Large intestine (tissue), 3 donors: ENCODE results near the gene HDX. TPM values are rescaled to one million over a fixed set of nuclear protein-coding genes. Genes with fewer than 3 reads are reported as not detected.
"Not testable (repeated sequence)": the region's sequence is repeated elsewhere in the genome, so short reads cannot be mapped to it uniquely, and the experiment has no call there.

ENCODE experiments used
- DNase-seq, 2 donors: peaks; one replicate each; pipeline versions ENCODE4 v3.0.0 to v3.0.0-alpha.2; 2013
- H3K27ac ChIP-seq: one replicate; pipeline ENCODE4 v1.5.1; 2013; ENCODE audit warnings: low read length
- H3K27me3 ChIP-seq: 2 replicates; pipeline ENCODE4 v1.6.1; 2013; ENCODE audit warnings: low read length; ENCODE audit not compliant: control insufficient read depth, insufficient read depth
- H3K36me3 ChIP-seq: 2 replicates; pipeline ENCODE4 v1.6.1; 2013; ENCODE audit warnings: low read length; ENCODE audit not compliant: control insufficient read depth, insufficient read depth
- H3K4me1 ChIP-seq: one replicate; pipeline ENCODE4 v1.6.1; 2013; ENCODE audit warnings: low read length; ENCODE audit not compliant: control insufficient read depth, insufficient read depth
- H3K4me3 ChIP-seq: one replicate; pipeline ENCODE4 v1.5.1; 2013; ENCODE audit warnings: low read length
- H3K9me3 ChIP-seq: one replicate; pipeline ENCODE4 v1.6.1; 2013; ENCODE audit warnings: mild to moderate bottlenecking, low read depth, low read length, moderate library complexity; ENCODE audit not compliant: control insufficient read depth
- WGBS: methylation state at CpG from one replicate; pipeline ENCODE4 v1.1.5; 2013; ENCODE audit warnings: low lambda C conversion rate; ENCODE audit not compliant: insufficient coverage; 5-methylcytosine and 5-hydroxymethylcytosine counted together
- polyA plus RNA-seq: library from polyadenylated mRNA; unstranded; fragments of 120-200 nt; gene quantifications from one replicate; pipeline ENCODE4 v1.2.1, GENCODE V29; 2013

HDX gene
- polyA plus RNA-seq, 1 donor, result 2.3 TPM

DNA sequence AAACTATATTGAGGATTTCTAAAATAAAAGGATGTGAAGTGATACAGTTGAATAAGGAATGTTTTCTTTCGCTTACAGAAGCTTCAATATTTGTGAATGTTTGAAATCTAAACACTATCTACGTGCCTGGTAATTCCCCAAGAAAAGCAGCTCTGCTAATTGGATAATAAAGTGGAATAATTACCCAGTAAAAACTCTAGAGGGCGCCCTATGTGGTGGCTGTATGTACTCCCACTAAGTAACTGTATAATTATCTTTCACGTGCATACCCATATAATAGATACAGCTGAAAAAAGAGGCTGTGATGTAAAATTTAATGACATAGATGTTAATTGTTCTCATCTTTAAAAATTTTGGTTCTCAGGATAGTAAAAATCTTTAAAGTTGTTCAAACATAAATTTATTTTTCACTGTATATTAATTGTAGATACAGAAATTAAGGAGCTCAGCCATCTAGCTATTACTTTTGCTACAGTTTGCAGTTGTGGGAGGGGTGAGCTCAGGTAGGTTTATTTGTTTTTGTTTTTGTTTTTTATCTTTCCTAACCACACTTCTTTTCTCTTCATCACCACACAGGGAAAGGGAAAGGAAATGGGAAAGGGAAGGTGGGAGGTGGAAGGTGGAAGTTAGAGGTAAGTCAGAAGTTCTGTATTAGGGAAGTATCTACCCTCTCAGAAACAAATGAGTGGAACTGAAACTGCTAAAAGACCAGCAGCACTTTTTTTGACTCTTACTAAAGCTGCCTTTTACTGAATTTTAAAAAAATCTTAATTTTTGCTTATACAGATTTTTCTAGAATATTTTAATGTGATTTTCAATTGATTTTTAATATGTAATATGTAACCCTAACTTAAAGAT, 162.5 kb downstream of the HDX start:
- Histone ChIP-seq H3K9me3 (no peaks in the 10 kb centered on the region), H3K27ac (no peak overlapping the region), H3K4me1 (no peaks in the 10 kb centered on the region), H3K36me3 (no peaks in the 10 kb centered on the region), H3K4me3 (no peak overlapping the region), H3K27me3 (no peaks in the 10 kb centered on the region)
- peak; percentile 1 to 5 for DNase-seq
- 20% methylated on average over 1 of the region's 4 CpGs for WGBS

- DNase-seq, result no peak
- Histone ChIP-seq H3K4me1 (no peaks in the 10 kb centered on the region), H3K27me3 (no peaks in the 10 kb centered on the region), H3K27ac (no peak overlapping the region), H3K4me3 (no peak overlapping the region), H3K9me3 (no peaks in the 10 kb centered on the region), H3K36me3 (no peaks in the 10 kb centered on the region)
- 100% methylated on average over 1 of the region's 3 CpGs for WGBS
Observed at GRCh38 chrX:84336646-84337045, 165.6 kb downstream of the HDX start.

- no peak for DNase-seq
- H3K27me3 ChIP-seq, result no peaks in the 10 kb centered on the region
- H3K4me3 ChIP-seq, result no peak overlapping the region
- no peak overlapping the region for H3K27ac ChIP-seq
- no peaks in the 10 kb centered on the region for H3K4me1 ChIP-seq
- no CpG with 5 or more reads among the region's 1 CpG for WGBS
- H3K36me3 ChIP-seq, result no peaks in the 10 kb centered on the region
- no peaks in the 10 kb centered on the region for H3K9me3 ChIP-seq
Observed at GRCh38 chrX:84335121-84335520, 167.1 kb downstream of the HDX start.

DNA sequence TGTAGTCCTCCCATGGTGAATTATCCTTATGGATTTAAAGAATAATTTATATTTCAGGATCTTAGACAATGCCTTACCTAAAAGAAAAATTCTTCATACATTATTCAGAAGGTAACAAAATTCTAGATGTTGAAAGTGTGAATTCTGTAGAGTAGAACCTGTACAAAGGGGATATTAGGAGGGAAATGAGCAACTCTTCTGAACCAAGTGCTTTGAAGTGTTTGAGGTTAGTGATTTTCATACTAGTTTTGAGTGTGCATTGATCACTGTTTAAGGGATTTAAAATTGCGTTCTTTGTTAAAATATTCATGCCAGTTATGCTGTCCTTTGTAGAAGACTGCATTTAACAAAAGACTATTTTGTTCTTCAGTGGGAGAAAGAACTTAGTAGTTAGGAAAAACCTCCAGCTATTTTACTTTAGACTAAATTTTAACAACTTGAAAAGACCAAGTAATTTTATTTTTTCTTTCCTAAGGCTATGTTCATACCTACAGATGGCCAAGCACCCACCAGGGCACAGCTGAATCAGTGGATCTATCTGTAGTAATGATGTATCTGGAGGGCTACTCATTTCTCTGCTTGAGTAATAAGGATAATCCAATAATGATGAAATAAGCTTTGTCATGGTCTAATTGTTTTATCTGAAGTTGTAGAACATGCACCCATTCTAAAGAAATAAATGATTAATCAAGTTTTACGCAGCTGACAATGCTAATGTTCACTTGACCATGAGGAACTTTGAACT, 180.0 kb downstream of the HDX start:
- H3K36me3 ChIP-seq, result no peaks in the 10 kb centered on the region
- no peak overlapping the region for H3K27ac ChIP-seq
- no peak overlapping the region for H3K4me3 ChIP-seq
- no peak for DNase-seq
- H3K9me3 ChIP-seq, result no peaks in the 10 kb centered on the region
- WGBS, result no CpG with 5 or more reads among the region's 2 CpGs
- no peaks in the 10 kb centered on the region for H3K4me1 ChIP-seq
- no peaks in the 10 kb centered on the region for H3K27me3 ChIP-seq

GRCh38 chrX:84320614-84321013, 181.6 kb downstream of the HDX start:
- Histone ChIP-seq H3K4me1 (no peaks in the 10 kb centered on the region), H3K36me3 (no peaks in the 10 kb centered on the region)

GRCh38 chrX:84320023-84320422, 182.2 kb downstream of the HDX start:
- WGBS, result no CpG with 5 or more reads among the region's 3 CpGs
- no peak overlapping the region for H3K4me3 ChIP-seq
- no peaks in the 10 kb centered on the region for H3K27me3 ChIP-seq
- H3K36me3 ChIP-seq, result no peaks in the 10 kb centered on the region
- H3K27ac ChIP-seq, result no peak overlapping the region
- H3K4me1 ChIP-seq, result no peaks in the 10 kb centered on the region
- DNase-seq, result no peak
- H3K9me3 ChIP-seq, result no peaks in the 10 kb centered on the region

More at GRCh38 chrX:84320614-84321013, 181.6 kb downstream of the HDX start:
- H3K27ac ChIP-seq, result no peak overlapping the region
- no peaks in the 10 kb centered on the region for H3K9me3 ChIP-seq
- no peaks in the 10 kb centered on the region for H3K27me3 ChIP-seq
- DNase-seq, result no peak
- no peak overlapping the region for H3K4me3 ChIP-seq

- no peaks in the 10 kb centered on the region for H3K4me1 ChIP-seq
- H3K4me3 ChIP-seq, result no peak overlapping the region
- no CpG with 5 or more reads among the region's 1 CpG for WGBS
- no peaks in the 10 kb centered on the region for H3K9me3 ChIP-seq
- H3K27me3 ChIP-seq, result no peaks in the 10 kb centered on the region
- no peaks in the 10 kb centered on the region for H3K36me3 ChIP-seq
- DNase-seq, result no peak
- H3K27ac ChIP-seq, result no peak overlapping the region
Observed at GRCh38 chrX:84318661-84319060, 183.6 kb downstream of the HDX start.

DNA sequence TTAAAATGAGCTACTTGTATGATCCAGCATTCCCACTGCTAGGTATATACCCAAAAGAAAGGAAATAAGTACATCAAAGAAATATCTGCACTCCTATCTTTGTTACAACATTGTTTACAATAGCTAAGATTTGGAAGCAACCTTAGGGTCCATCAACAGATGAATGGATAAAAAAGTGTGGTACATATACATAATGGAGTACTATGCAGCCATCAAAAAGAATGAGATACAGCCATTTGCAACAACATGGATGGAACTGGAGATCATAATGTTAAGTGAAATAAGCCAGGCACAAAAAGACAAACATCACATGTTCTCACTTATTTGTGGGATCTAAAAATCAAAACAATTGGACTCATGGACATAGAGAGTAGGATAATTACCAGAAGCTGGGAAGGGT, 186.3 kb downstream of the HDX start:
- not testable (repeated sequence) for DNase-seq, H3K4me3 ChIP-seq, H3K36me3 ChIP-seq, H3K27ac ChIP-seq, H3K9me3 ChIP-seq, H3K4me1 ChIP-seq, H3K27me3 ChIP-seq
